ACC112 (cell line): Measurements from ENCODE around the gene SOWAHB.

Experiments used
- H2AFZ ChIP-seq: fragments of 200-600 bp; sonication (generic); one replicate; pipeline ENCODE4 v1.6.0; 2017; ENCODE audit warnings: antibody characterized with exemption, low read length; ENCODE audit not compliant: unreplicated experiment
- H3K27ac ChIP-seq: fragments of 200-600 bp; sonication (generic); 2 replicates; pipeline ENCODE4 v1.5.1; 2014; ENCODE audit warnings: low read depth, mild to moderate bottlenecking, antibody characterized with exemption, low read length, moderate library complexity
- H3K27me3 ChIP-seq: fragments of 200-600 bp; sonication (generic); 2 replicates; pipeline ENCODE4 v1.6.1; 2014; ENCODE audit warnings: mild to moderate bottlenecking, antibody characterized with exemption, low read length, moderate library complexity, mixed read lengths; ENCODE audit not compliant: insufficient read depth
- H3K36me3 ChIP-seq: fragments of 200-600 bp; sonication (generic); 2 replicates; pipeline ENCODE4 v1.6.1; 2016; ENCODE audit warnings: mild to moderate bottlenecking, antibody characterized with exemption, low read length, moderate library complexity, mixed read lengths; ENCODE audit not compliant: insufficient read depth
- H3K4me1 ChIP-seq: fragments of 200-600 bp; sonication (generic); one replicate; pipeline ENCODE4 v1.6.1; 2016; ENCODE audit warnings: low read length, mixed read lengths; ENCODE audit not compliant: insufficient read depth, unreplicated experiment, control insufficient read depth
- H3K4me3 ChIP-seq: fragments of 200-600 bp; sonication (generic); 2 replicates; pipeline ENCODE4 v1.5.1; 2014; ENCODE audit warnings: mild to moderate bottlenecking, low read depth, low read length
- H3K79me2 ChIP-seq: fragments of 200-600 bp; sonication (generic); one replicate; pipeline ENCODE4 v1.6.0; 2016; ENCODE audit warnings: low read length; ENCODE audit not compliant: control insufficient read depth, unreplicated experiment, insufficient read depth

SOWAHB gene

GRCh38 chr4:76895619-76896018 lies 2.3 kb downstream of the SOWAHB start:
- no peaks in the 10 kb centered on the region for H3K36me3 ChIP-seq
- H3K27me3 ChIP-seq, result peaks cover 95% of the 10 kb centered on the region
- no peaks in the 10 kb centered on the region for H3K4me1 ChIP-seq

GRCh38 chr4:76894537-76895255 lies 3.2 kb downstream of the SOWAHB start:
- H3K27me3 ChIP-seq, result peaks cover 89% of the 10 kb centered on the region
- H3K4me3 ChIP-seq, result no peak overlapping the region
- no peaks in the 10 kb centered on the region for H3K36me3 ChIP-seq
- H3K27ac ChIP-seq, result no peak overlapping the region
- H2AFZ ChIP-seq, result no peak overlapping the region
- H3K79me2 ChIP-seq, result no peaks in the 10 kb centered on the region
- no peaks in the 10 kb centered on the region for H3K4me1 ChIP-seq

More at GRCh38 chr4:76895619-76896018, 2.3 kb downstream of the SOWAHB start:
- Histone ChIP-seq H2AFZ (no peak overlapping the region), H3K4me3 (no peak overlapping the region), H3K27ac (no peak overlapping the region), H3K79me2 (no peaks in the 10 kb centered on the region)

- Histone ChIP-seq H3K79me2 (no peaks in the 10 kb centered on the region), H3K4me1 (no peaks in the 10 kb centered on the region), H2AFZ (no peak overlapping the region), H3K36me3 (no peaks in the 10 kb centered on the region), H3K27me3 (peaks cover 68% of the 10 kb centered on the region), H3K27ac (no peak overlapping the region), H3K4me3 (no peak overlapping the region)
These were observed 5.3 kb downstream of the SOWAHB start for GRCh38 chr4:76892601-76893000.

- H2AFZ ChIP-seq, result no peak overlapping the region
- H3K36me3 ChIP-seq, result no peaks in the 10 kb centered on the region
- H3K4me1 ChIP-seq, result no peaks in the 10 kb centered on the region
- no peak overlapping the region for H3K4me3 ChIP-seq
- H3K27ac ChIP-seq, result no peak overlapping the region
- H3K79me2 ChIP-seq, result no peaks in the 10 kb centered on the region
- H3K27me3 ChIP-seq, result peaks cover 62% of the 10 kb centered on the region
These were observed 5.9 kb downstream of the SOWAHB start for GRCh38 chr4:76892001-76892400.

- Histone ChIP-seq H3K79me2 (no peaks in the 10 kb centered on the region), H3K4me3 (no peak overlapping the region), H3K27ac (no peak overlapping the region), H2AFZ (no peak overlapping the region), H3K4me1 (no peaks in the 10 kb centered on the region), H3K27me3 (peaks cover 18% of the 10 kb centered on the region), H3K36me3 (no peaks in the 10 kb centered on the region)
These were observed 11.0 kb downstream of the SOWAHB start for GRCh38 chr4:76886848-76887441.

- Histone ChIP-seq H3K4me3 (no peak overlapping the region), H3K79me2 (no peaks in the 10 kb centered on the region), H3K27ac (no peak overlapping the region), H3K36me3 (no peaks in the 10 kb centered on the region), H3K27me3 (peaks cover 10% of the 10 kb centered on the region; the same call in 1 of the 2 replicates), H2AFZ (no peak overlapping the region), H3K4me1 (no peaks in the 10 kb centered on the region)
These were observed 11.7 kb downstream of the SOWAHB start for GRCh38 chr4:76886214-76886613.

GRCh38 chr4:76883147-76883546 lies 14.8 kb downstream of the SOWAHB start:
- H3K4me1 ChIP-seq, result no peaks in the 10 kb centered on the region
- H3K27ac ChIP-seq, result no peak overlapping the region
- peaks cover 14% of the 10 kb centered on the region; the same call in 1 of the 2 replicates for H3K27me3 ChIP-seq
- H2AFZ ChIP-seq, result no peak overlapping the region
- no peaks in the 10 kb centered on the region for H3K36me3 ChIP-seq
- no peak overlapping the region for H3K4me3 ChIP-seq
- no peaks in the 10 kb centered on the region for H3K79me2 ChIP-seq

- no peak overlapping the region for H3K4me3 ChIP-seq
- H3K4me1 ChIP-seq, result no peaks in the 10 kb centered on the region
- peaks cover 14% of the 10 kb centered on the region; the same call in 1 of the 2 replicates for H3K27me3 ChIP-seq
- no peaks in the 10 kb centered on the region for H3K36me3 ChIP-seq
- no peaks in the 10 kb centered on the region for H3K79me2 ChIP-seq
- H3K27ac ChIP-seq, result no peak overlapping the region
- H2AFZ ChIP-seq, result no peak overlapping the region
These were observed 15.3 kb downstream of the SOWAHB start for GRCh38 chr4:76882630-76883029.

- Histone ChIP-seq H3K27ac (no peak overlapping the region), H2AFZ (no peak overlapping the region)
These were observed 16.6 kb downstream of the SOWAHB start for GRCh38 chr4:76881375-76881774.

GRCh38 chr4:76879731-76880364 lies 18.1 kb downstream of the SOWAHB start:
- Histone ChIP-seq H3K4me1 (no peaks in the 10 kb centered on the region), H3K27ac (no peak overlapping the region), H3K36me3 (no peaks in the 10 kb centered on the region), H3K79me2 (no peaks in the 10 kb centered on the region), H3K4me3 (no peak overlapping the region), H2AFZ (no peak overlapping the region), H3K27me3 (peaks cover 16% of the 10 kb centered on the region; the same call in 1 of the 2 replicates)

More at GRCh38 chr4:76881375-76881774, 16.6 kb downstream of the SOWAHB start:
- peaks cover 16% of the 10 kb centered on the region; the same call in 1 of the 2 replicates for H3K27me3 ChIP-seq
- no peak overlapping the region for H3K4me3 ChIP-seq
- H3K79me2 ChIP-seq, result no peaks in the 10 kb centered on the region
- no peaks in the 10 kb centered on the region for H3K4me1 ChIP-seq
- no peaks in the 10 kb centered on the region for H3K36me3 ChIP-seq
